Lung (tissue), 12 donors: ENCODE measurements around the gene IL36RN. TPM values are rescaled to one million over a fixed set of nuclear protein-coding genes. Genes with fewer than 3 reads are reported as not detected.

Experiments
- ATAC-seq: fragments of 200-7000 bp; cut with Tn5 transposase; one replicate; pipeline ENCODE4 v1.9.1; 2020; ENCODE audit warnings: moderate number of reproducible peaks; ENCODE audit not compliant: insufficient read depth, low FRiP score
- DNase-seq, 3 donors: peaks; one replicate each; pipeline ENCODE4 v3.0.0-alpha.2; 2013 to 2017
- H3K27ac ChIP-seq, 2 donors: one replicate each; pipeline ENCODE4 v1.5.1; 2013; ENCODE audit warnings: mild to moderate bottlenecking in 2 of 2, moderate library complexity in 2 of 2, control low read depth in 1 of 2, inconsistent platforms in 1 of 2, low read depth in 1 of 2, low read length in 1 of 2
- H3K27me3 ChIP-seq, 3 donors: one replicate each; pipeline ENCODE4 v1.5.1; 2013; ENCODE audit warnings: low read length in 2 of 3; ENCODE audit not compliant: control insufficient read depth in 3 of 3, insufficient read depth in 3 of 3
- H3K36me3 ChIP-seq, 4 donors: one replicate each; pipeline ENCODE4 v1.5.1; 2013; ENCODE audit warnings: low read length in 4 of 4, mild to moderate bottlenecking in 1 of 4, moderate library complexity in 1 of 4; ENCODE audit not compliant: control insufficient read depth in 4 of 4, insufficient read depth in 4 of 4
- H3K4me1 ChIP-seq, 5 donors: one replicate each; pipeline ENCODE4 v1.5.1; 2013; ENCODE audit warnings: low read length in 5 of 5, mild to moderate bottlenecking in 2 of 5, moderate library complexity in 1 of 5; ENCODE audit not compliant: control insufficient read depth in 5 of 5, insufficient read depth in 5 of 5
- H3K4me3 ChIP-seq: one replicate; pipeline ENCODE4 v1.5.1; 2013; ENCODE audit warnings: mild to moderate bottlenecking, control low read depth, moderate library complexity
- H3K9ac ChIP-seq, 2 donors: one replicate each; pipeline ENCODE4 v1.5.1; 2013; ENCODE audit warnings: low read length in 2 of 2, control low read depth in 1 of 2; ENCODE audit not compliant: insufficient read depth in 1 of 2
- H3K9me3 ChIP-seq, 4 donors: one replicate each; pipeline ENCODE4 v1.5.1; 2013; ENCODE audit warnings: low read length in 3 of 4, mild to moderate bottlenecking in 1 of 4, moderate library complexity in 1 of 4; ENCODE audit not compliant: control insufficient read depth in 4 of 4, insufficient read depth in 3 of 4
- CTCF ChIP-seq: IDR thresholded peaks from 2 replicates; pipeline ENCODE4 v1.5.1; 2012; ENCODE audit warnings: mild to moderate bottlenecking; ENCODE audit errors: control extremely low read depth, extremely low read depth
- WGBS, 2 donors: extraction: QIAGEN DNeasy Blood & Tissue Kit; methylation state at CpG; one replicate each; pipeline ENCODE4 v1.1.7; 2013; 5-methylcytosine and 5-hydroxymethylcytosine counted together
- polyA plus RNA-seq, 2 donors: library from polyadenylated mRNA; stranded (reverse); fragments of 200-250 nt; gene quantifications; one replicate each; pipeline ENCODE4 v1.2.1, GENCODE V29; 2013
- total RNA-seq, 2 donors: library from RNA; depleted of rRNA in 1 of 2; stranded (reverse); fragments of >200 nt in 1 of 2; gene quantifications; one replicate each; pipeline ENCODE4 v1.2.1, GENCODE V29; 2014 to 2021
- donor health status: control.
- donor health status: control.
- donor health status: Bipolar disorder and iron deficiency.
- donor health status: healthy.
- donor health status: DM: yes; HTN: yes; CAD: no.

The IL36RN gene
- total and polyA plus RNA-seq, 4 donors, result 0.01 to 0.09 TPM; not detected in 2

DNA sequence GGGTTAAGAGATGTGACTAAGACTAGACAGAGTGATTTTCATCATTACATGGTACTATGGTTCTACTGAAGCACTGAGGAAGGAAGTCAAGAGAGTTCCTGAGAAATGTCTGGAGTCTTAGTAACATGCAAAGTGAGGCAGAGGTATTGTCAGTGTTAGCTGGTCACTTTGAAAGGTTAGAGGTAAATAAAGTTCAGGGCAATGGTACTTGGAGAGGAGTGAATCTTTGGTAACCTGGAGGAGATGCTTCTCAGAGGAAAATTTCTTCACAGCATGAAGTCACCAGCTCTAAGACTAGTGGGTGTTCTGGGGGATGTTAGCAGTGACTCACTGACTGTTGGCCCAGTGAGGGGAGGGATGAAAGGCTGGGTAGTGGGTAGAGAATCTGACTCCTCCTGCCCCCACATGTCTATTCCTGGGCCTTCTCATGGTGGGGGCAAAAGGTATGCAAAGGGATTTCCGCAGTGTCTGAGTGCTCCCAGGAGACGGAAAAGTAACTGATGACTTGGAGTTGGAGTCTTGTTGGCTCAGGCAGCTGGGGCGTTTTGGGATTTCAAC is 45.1 kb downstream of the IL36RN start:
- no peak for TF ChIP-seq CTCF
- no peaks in the 10 kb centered on the region for H3K4me1 ChIP-seq
- no peak overlapping the region for H3K27ac ChIP-seq
- DNase-seq (no peak), ATAC-seq (no peak)
- H3K27me3 ChIP-seq, result peaks cover 0 to 2% (median 0%) of the 10 kb centered on the region in 3 donors
- WGBS, 2 donors, result 75 to 93% methylated on average over 3 of the region's 3 CpGs
- H3K9me3 ChIP-seq, result peaks cover 0 to 5% (median 0%) of the 10 kb centered on the region in 4 donors
- H3K4me3 ChIP-seq, result no peak overlapping the region
- H3K9ac ChIP-seq, result no peak overlapping the region
- no peaks in the 10 kb centered on the region for H3K36me3 ChIP-seq

GRCh38 chr2:113105047-113105785 is 46.2 kb downstream of the IL36RN start:
- H3K4me3 ChIP-seq, result no peak overlapping the region
- ATAC-seq, result no peak
- H3K4me1 ChIP-seq, result no peaks in the 10 kb centered on the region
- H3K27me3 ChIP-seq, result peaks cover 0 to 2% (median 0%) of the 10 kb centered on the region in 3 donors
- no peak for TF ChIP-seq CTCF
- no peak overlapping the region for H3K27ac ChIP-seq
- H3K36me3 ChIP-seq, result no peaks in the 10 kb centered on the region
- no peak overlapping the region for H3K9ac ChIP-seq
- DNase-seq, result no peak
- WGBS, 2 donors, result 74 to 75% methylated on average over 6 of the region's 6 CpGs
- H3K9me3 ChIP-seq, result peaks cover 0 to 3% (median 0%) of the 10 kb centered on the region in 4 donors

GRCh38 chr2:113111121-113111520 is 52.1 kb downstream of the IL36RN start:
- H3K4me3 ChIP-seq, result no peak overlapping the region
- DNase-seq, result no peak
- no peaks in the 10 kb centered on the region for H3K4me1 ChIP-seq
- no peaks in the 10 kb centered on the region for H3K27me3 ChIP-seq
- ATAC-seq, result no peak
- TF ChIP-seq CTCF, result no peak
- no peak overlapping the region for H3K27ac ChIP-seq
- WGBS, 2 donors, result 64 to 68% methylated on average over 3 of the region's 3 CpGs
- H3K9me3 ChIP-seq, result no peaks in the 10 kb centered on the region
- H3K36me3 ChIP-seq, result no peaks in the 10 kb centered on the region
- H3K9ac ChIP-seq, result no peak overlapping the region
